Measurements from ENCODE around the gene TIGD3. TPM values are rescaled to one million over a fixed set of nuclear protein-coding genes. Genes with fewer than 3 reads are reported as not detected.
A peak's percentile ranks its signal among the peaks of the same experiment; 100 is the strongest.

Gene TIGD3
- total and polyA plus RNA-seq, 10 of the 15 experiments (the other 5 are each of a cell fraction or from before 2014, with no cell fraction given), result 0.13 to 1.4 (median 0.57) TPM

GRCh38 chr11:65382033-65382803, 27.7 kb downstream of the TIGD3 start, which contains the start of gene SLC25A45 (continued):
- TF ChIP-seq SRF (IDR thresholded peaks at IDR 0.05; ENCODE audit: low read depth in 2 of 2, low read length in 2 of 2) (no peak), PAX8 (IDR thresholded peaks at IDR 0.05) (no peak), HSF1 (IDR thresholded peaks at IDR 0.05; ENCODE audit: low read depth, low read length) (no peak), RUNX3 (IDR thresholded peaks at IDR 0.05; ENCODE audit: low read length) (peak; percentile 66; the same call in 1 of the 2 replicates), NR2C2 (IDR thresholded peaks at IDR 0.05; ENCODE audit: borderline replicate concordance, control insufficient read depth, insufficient read length, low read depth) (no peak), RAD21 (IDR thresholded peaks at IDR 0.05; ENCODE audit: insufficient read depth, low read depth, low read length) (peak; percentile 74), MEF2A (IDR thresholded peaks at IDR 0.05; ENCODE audit: insufficient read depth, low read depth, low read length) (no peak), ESRRA (IDR thresholded peaks at IDR 0.05; ENCODE audit: low read length) (0 out of 2 replicates have a peak, but pooled peaks have one; percentile 68), NKRF (conservative IDR thresholded peaks at IDR 0.05) (peak; percentile 63; the same call in 1 of the 2 replicates), MYC (IDR thresholded peaks at IDR 0.05; ENCODE audit: insufficient read depth, insufficient read length, insufficient replicate concordance, low read length, severe bottlenecking) (no peak), ZNF207 (IDR thresholded peaks at IDR 0.05; ENCODE audit: borderline replicate concordance) (peak; percentile 85; the same call in 1 of the 2 replicates), HDAC6 (IDR thresholded peaks at IDR 0.05; ENCODE audit: unreplicated experiment) (no peak), ZBED1 (IDR thresholded peaks at IDR 0.05; ENCODE audit: borderline replicate concordance) (no peak), NFYA (IDR thresholded peaks at IDR 0.05; ENCODE audit: borderline replicate concordance, low read depth, low read length) (no peak), TBL1XR1 (IDR thresholded peaks at IDR 0.05; ENCODE audit: low read depth, low read length) (no peak), POU2F2 (IDR thresholded peaks at IDR 0.05; ENCODE audit: borderline replicate concordance, low read depth, low read length) (0 out of 3 replicates have a peak, but pooled peaks have one; percentile 19), RBBP5 (conservative IDR thresholded peaks at IDR 0.05) (no peak), REST (IDR thresholded peaks at IDR 0.05; ENCODE audit: low read depth, low read length) (no peak), SREBF1 (IDR thresholded peaks at IDR 0.05; ENCODE audit: low read length) (no peak)
